NCI-H2227 (cell line): ENCODE measurements around the gene PDE9A.

Experiments used
- DNase-seq: peaks from one replicate; lab custom pipeline; 2025; ENCODE audit not compliant: unreplicated experiment; lab: John Stamatoyannopoulos, UW

The PDE9A gene

GRCh38 chr21:42767561-42767835 is 114.1 kb downstream of the PDE9A start:
- DNase-seq, result no peak

- DNase-seq, result no peak
These were observed 115.1 kb downstream of the PDE9A start for GRCh38 chr21:42768324-42769121.

GRCh38 chr21:42769183-42769819 is 115.9 kb downstream of the PDE9A start:
- DNase-seq, result no peak

- no peak for DNase-seq
These were observed 116.6 kb downstream of the PDE9A start for GRCh38 chr21:42769820-42770716.

- no peak for DNase-seq
These were observed 117.5 kb downstream of the PDE9A start for GRCh38 chr21:42770717-42771502.

DNA sequence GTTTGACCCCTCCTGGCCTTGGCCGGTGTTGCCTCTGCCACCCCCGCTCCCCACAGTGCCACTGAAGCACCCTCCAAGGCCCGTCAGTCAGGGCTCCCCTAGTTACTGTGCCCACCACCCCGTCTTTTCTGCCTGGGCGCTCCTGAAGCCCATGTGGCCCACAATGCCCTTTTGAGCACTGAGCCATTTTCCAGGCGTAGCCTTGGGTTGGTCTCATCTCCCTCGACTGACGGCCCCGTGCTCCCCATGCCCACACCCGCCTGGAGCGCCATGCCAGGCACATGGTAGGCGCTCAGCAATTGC is 118.0 kb downstream of the PDE9A start:
- no peak for DNase-seq

DNA sequence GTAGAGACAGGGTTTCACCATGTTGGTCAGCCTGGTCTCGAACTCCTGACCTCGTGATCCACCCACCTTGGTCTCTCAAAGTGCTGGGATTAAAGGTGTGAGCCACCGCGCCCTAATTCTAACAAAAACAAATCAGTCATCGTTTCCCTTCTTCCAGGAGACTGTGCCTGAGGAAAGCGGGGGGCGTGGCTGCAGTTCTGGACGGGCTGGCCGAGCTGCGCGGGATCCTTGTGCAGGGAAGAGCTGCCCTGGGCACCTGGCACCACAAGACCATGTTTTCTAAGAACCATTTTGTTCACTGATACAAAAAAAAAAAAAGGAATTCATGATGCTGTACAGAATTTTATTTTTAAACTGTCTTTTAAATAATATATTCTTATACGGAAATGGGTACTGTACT is 121.7 kb downstream of the PDE9A start:
- no peak for DNase-seq

GRCh38 chr21:42775891-42776290 is 122.5 kb downstream of the PDE9A start:
- no peak for DNase-seq

DNA sequence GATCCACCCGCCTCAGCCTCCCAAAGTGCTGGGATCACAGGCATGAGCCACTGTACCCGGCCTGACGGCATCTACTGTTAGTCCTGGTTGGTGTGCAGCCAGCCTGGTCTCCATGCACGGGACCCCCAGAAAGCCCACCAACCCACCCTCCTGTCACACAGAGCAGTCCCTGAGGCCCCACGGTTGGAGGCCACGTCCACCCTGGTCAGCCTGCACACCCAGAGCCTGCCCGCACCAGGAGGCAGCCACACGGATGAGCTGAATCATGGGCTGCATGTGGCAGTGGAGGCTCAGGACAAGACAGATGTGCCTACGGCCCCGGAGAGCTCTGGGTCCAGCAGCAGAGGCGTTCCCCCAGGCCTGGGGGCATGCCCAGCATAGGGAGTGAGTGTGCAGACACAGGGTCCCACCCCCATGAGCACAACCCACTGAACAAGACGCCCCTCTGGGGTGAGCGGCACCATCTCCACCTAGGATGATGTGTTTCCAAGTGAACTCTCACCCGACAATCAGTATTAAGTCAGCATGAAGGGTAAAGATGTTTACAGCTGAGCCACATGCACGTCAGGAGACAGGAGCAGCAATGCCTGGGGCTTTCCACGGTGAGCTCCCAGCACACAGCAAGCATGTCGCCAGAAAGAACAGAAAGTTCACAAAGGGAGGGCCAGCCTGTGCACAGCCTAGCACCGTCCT is 123.8 kb downstream of the PDE9A start:
- no peak for DNase-seq

- DNase-seq, result no peak
These were observed 124.4 kb downstream of the PDE9A start for GRCh38 chr21:42777757-42778344.

- no peak for DNase-seq
These were observed 126.0 kb downstream of the PDE9A start for GRCh38 chr21:42779431-42779861.

- no peak for DNase-seq
These were observed 127.2 kb downstream of the PDE9A start for GRCh38 chr21:42780617-42781016.

DNA sequence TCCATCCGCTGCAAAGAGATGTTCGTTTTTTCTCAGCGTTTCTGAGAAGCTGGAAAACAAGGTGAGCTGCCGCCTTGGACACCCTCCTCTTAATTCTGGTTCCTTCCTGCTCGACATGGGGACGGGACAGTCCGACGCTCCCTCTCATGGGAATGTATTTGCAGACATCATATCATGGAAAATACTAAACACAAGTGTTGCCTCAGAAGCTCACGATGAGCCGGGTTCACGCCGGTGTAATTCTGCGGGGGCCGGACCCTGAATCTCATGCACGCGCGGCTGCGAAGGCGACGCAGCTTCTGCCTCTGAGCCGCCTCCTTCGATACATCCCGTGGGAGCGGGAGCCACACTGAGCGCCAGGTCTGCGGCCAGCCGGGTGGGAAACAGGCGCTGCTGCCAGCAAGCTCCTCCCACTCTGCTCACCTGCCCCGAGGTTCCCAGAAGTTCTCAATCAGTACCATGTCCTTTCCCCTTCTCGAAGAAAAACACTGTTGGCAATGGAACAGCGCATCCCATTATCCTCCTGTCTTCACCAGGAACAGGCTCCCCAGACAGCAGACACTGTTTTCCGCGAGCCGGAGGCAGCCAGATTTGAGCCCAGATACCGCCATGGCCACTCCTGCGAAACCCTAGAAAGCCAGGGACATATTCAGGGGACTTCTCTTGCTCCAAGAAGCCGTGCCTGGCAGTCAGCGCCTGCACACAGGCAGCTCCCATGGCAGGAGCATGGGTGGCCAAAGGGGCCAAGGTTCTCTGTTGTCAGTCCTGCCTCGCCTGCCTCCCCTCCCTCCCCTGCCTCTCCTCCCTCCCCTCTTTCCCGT is 127.9 kb downstream of the PDE9A start:
- peak; percentile 67 for DNase-seq

DNA sequence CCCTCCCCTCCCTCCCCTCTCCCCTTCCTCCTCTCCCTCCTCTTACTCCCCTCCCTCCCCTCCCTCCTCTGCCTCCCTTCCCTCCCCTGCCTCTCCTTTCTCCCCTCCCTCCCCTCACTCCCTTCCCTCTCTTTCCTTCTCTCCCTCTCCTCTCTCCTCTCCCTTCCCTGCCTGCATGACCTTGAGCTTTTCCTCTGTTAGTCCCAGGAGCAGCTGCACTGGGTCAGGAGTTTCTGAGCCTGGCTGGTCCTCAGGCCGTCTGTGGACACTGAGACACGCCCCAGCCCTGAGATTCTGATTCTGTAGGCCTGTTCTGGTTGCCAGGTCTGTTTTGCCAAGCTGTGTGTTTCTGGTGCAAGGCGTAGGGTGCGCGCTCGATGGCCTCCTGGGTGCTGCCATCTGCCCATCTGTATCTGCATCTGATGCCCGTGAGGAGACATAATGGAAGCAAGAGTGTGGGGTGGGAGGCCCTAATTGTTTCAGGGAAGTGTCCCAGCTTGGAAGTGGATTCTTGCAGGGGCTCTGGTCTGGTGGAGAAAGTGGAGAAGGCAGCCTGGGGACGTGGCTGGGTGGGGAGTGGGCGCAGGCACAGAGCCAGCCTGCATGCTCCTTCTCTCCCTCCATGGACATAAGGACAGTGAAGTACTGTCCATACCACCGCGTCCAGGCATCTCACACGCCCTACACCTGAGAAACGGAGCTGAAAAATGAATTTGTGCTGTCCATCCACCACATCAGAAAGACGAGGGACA is 128.7 kb downstream of the PDE9A start:
- no peak for DNase-seq

- DNase-seq, result no peak
These were observed 129.4 kb downstream of the PDE9A start for GRCh38 chr21:42782723-42783242.

DNA sequence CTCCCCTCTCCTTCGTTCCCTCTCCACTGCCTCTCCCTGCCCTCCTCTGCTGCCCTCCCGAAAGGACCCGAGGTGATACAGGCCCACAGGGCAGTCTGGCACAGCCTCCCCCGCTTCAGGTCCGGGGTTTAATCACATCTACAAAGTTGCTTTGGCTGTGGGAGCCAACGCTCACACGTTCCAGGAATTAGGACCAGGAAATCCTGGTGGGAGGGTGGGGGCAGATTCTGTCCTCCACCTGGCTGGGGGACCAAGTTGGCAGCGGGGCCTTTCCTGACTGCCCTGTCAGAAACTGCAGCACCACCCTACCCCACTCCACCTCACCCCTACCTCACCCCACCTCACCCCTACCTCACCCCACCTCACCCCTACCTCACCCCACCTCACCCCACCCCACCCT is 130.9 kb downstream of the PDE9A start:
- DNase-seq, result no peak

DNA sequence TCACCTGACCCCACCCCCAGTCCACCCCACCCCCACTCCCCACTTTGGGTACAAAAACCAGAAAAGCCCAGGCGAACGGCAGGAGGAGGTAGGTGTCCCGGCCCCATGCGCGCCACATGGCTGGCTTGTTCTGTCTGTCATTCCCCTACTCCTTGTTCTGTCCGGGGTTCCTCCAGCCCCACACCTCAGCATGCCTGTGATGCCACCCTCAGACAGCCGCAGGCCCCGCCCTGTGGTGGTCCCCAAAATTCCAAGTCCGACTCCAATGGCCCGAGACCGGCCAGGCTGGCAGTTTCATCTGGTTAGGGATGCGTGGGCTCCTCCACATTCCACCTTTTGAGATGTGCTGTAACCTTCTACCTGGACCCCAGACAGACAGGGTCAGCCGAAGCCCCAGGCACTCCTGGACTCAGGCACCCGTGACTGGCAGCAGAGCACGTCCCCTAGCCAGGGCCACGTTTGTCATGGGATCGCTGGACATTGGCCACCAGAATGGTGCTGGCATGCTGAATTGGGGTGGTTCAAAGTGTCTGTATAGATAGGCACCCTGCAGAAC is 131.6 kb downstream of the PDE9A start:
- DNase-seq, result no peak
